DND-41 (cell line): ENCODE results near the gene CHCHD3.

Experiments used
- EZH2 ChIP-seq: IDR thresholded peaks from 3 replicates; pipeline ENCODE4 v1.6.1; 2012; ENCODE audit warnings: borderline replicate concordance, low read depth, mild to moderate bottlenecking, moderate library complexity, low read length, inconsistent platforms; ENCODE audit not compliant: severe bottlenecking
- TF ChIP-seq, protein P1 (sequence below): IDR thresholded peaks from 2 replicates; pipeline ENCODE4 v1.5.1; 2012; ENCODE audit warnings: borderline replicate concordance, low read length, moderate library complexity, mild to moderate bottlenecking; ENCODE audit not compliant: poor library complexity, severe bottlenecking; ENCODE audit errors: extremely low read depth

DNA sequence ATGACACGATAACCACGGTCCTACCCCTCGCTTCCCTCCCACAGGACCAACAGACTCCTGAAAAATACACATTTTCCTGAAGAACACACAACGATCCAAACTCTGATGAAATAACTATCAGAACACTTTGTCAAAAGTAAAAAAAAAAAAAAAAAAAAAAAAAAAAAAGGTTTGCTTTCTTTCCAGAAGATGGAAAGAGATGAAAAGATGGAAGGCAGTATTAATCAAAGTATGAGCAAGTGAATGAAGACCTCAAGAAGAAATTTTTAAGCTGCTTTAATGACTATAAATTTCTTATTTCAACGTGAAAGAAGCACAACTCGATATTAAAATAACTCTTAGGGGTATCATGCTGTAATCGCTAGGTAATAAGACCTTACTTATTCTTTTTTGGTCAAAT is 202.3 kb downstream of the CHCHD3 start:
- TF ChIP-seq, protein P1, sequence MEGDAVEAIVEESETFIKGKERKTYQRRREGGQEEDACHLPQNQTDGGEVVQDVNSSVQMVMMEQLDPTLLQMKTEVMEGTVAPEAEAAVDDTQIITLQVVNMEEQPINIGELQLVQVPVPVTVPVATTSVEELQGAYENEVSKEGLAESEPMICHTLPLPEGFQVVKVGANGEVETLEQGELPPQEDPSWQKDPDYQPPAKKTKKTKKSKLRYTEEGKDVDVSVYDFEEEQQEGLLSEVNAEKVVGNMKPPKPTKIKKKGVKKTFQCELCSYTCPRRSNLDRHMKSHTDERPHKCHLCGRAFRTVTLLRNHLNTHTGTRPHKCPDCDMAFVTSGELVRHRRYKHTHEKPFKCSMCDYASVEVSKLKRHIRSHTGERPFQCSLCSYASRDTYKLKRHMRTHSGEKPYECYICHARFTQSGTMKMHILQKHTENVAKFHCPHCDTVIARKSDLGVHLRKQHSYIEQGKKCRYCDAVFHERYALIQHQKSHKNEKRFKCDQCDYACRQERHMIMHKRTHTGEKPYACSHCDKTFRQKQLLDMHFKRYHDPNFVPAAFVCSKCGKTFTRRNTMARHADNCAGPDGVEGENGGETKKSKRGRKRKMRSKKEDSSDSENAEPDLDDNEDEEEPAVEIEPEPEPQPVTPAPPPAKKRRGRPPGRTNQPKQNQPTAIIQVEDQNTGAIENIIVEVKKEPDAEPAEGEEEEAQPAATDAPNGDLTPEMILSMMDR, result no peak
- TF ChIP-seq EZH2, result no peak
